HG03196 (cell line): ENCODE results near the gene ZNF624.
A peak's percentile ranks its signal among the peaks of the same experiment; 100 is the strongest.

ENCODE experiments used
- ATAC-seq: cut with Tn5 transposase; IDR thresholded peaks from one replicate; pipeline ENCODE4 v1.9.1; 2021; ENCODE audit not compliant: unreplicated experiment

The ZNF624 gene

GRCh38 chr17:16593356-16594102 lies 60.1 kb downstream of the ZNF624 start:
- no peak for ATAC-seq

- ATAC-seq = peak; percentile 88
These were observed 64.3 kb downstream of the ZNF624 start for GRCh38 chr17:16589097-16589969.

GRCh38 chr17:16585796-16586195 lies 67.9 kb downstream of the ZNF624 start:
- no peak for ATAC-seq

- peak; percentile 51 for ATAC-seq
These were observed 69.2 kb downstream of the ZNF624 start for GRCh38 chr17:16584273-16584995.

DNA sequence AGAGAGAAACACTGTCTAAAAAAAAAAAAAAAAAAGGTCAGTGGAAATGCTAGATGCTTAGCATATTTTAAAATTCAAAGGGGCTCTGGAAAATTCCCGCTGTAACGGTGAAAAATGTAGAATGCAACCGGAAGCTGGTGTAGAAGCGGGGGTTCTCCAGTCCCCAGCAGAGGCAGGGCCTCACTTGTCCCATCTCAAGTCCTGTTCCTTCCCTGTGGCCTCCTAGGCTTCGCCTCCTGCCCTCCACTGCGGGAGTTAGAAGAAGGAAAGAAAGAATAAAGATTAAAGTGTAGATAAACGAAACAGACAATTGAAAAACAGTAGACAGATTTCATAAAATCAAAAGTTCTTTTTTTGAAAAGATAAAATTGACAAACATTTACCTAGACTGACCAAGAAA lies 69.9 kb downstream of the ZNF624 start:
- no peak for ATAC-seq

GRCh38 chr17:16573466-16573865 lies 80.2 kb downstream of the ZNF624 start:
- ATAC-seq = no peak
